ENCODE results near the gene OMP.
"Not testable (repeated sequence)": the region's sequence is repeated elsewhere in the genome, so short reads cannot be mapped to it uniquely, and the experiment has no call there.

OMP gene

GRCh38 chr11:77061258-77061657 is 41.4 kb upstream of the OMP start:
- not testable (repeated sequence) for H3K79me2 ChIP-seq (ENCODE audit: control insufficient read depth, insufficient read depth, low read length, unreplicated experiment); H3K27ac ChIP-seq (ENCODE audit: low read depth, low read length); H3K36me3 ChIP-seq (ENCODE audit: insufficient read depth, low read length); H2AFZ ChIP-seq (ENCODE audit: low read length, unreplicated experiment); H3K4me3 ChIP-seq (ENCODE audit: low read depth, low read length); H3K4me1 ChIP-seq (ENCODE audit: control insufficient read depth, insufficient read depth, low read length, unreplicated experiment); H3K27me3 ChIP-seq (ENCODE audit: insufficient read depth, low read length)

- no peak overlapping the region for H2AFZ ChIP-seq (ENCODE audit: low read length, unreplicated experiment)
- no peak overlapping the region for H3K4me3 ChIP-seq (ENCODE audit: low read depth, low read length)
- H3K36me3 ChIP-seq (ENCODE audit: insufficient read depth, low read length) = no peaks in the 10 kb centered on the region
- peaks cover 4% of the 10 kb centered on the region for H3K79me2 ChIP-seq (ENCODE audit: control insufficient read depth, insufficient read depth, low read length, unreplicated experiment)
- peaks cover 5% of the 10 kb centered on the region for H3K4me1 ChIP-seq (ENCODE audit: control insufficient read depth, insufficient read depth, low read length, unreplicated experiment)
- no peak overlapping the region for H3K27ac ChIP-seq (ENCODE audit: low read depth, low read length)
- H3K27me3 ChIP-seq (ENCODE audit: insufficient read depth, low read length) = 0 out of 2 replicates have a peak, but pooled peaks cover 5% of the 10 kb centered on the region
Measured at GRCh38 chr11:77062924-77063323, 39.7 kb upstream of the OMP start.

GRCh38 chr11:77063407-77063806 is 39.2 kb upstream of the OMP start:
- Histone ChIP-seq H3K4me3 (ENCODE audit: low read depth, low read length) (no peak overlapping the region), H3K36me3 (ENCODE audit: insufficient read depth, low read length) (no peaks in the 10 kb centered on the region), H3K4me1 (ENCODE audit: control insufficient read depth, insufficient read depth, low read length, unreplicated experiment) (peaks cover 9% of the 10 kb centered on the region), H2AFZ (ENCODE audit: low read length, unreplicated experiment) (no peak overlapping the region), H3K79me2 (ENCODE audit: control insufficient read depth, insufficient read depth, low read length, unreplicated experiment) (peaks cover 8% of the 10 kb centered on the region), H3K27ac (ENCODE audit: low read depth, low read length) (no peak overlapping the region), H3K27me3 (ENCODE audit: insufficient read depth, low read length) (0 out of 2 replicates have a peak, but pooled peaks cover 5% of the 10 kb centered on the region)

- H3K4me3 ChIP-seq (ENCODE audit: low read depth, low read length) = no peak overlapping the region
- peaks cover 9% of the 10 kb centered on the region for H3K4me1 ChIP-seq (ENCODE audit: control insufficient read depth, insufficient read depth, low read length, unreplicated experiment)
- peaks cover 13% of the 10 kb centered on the region for H3K79me2 ChIP-seq (ENCODE audit: control insufficient read depth, insufficient read depth, low read length, unreplicated experiment)
- no peak overlapping the region for H3K27ac ChIP-seq (ENCODE audit: low read depth, low read length)
- 0 out of 2 replicates have a peak, but pooled peaks cover 5% of the 10 kb centered on the region for H3K27me3 ChIP-seq (ENCODE audit: insufficient read depth, low read length)
- no peak overlapping the region for H2AFZ ChIP-seq (ENCODE audit: low read length, unreplicated experiment)
- no peaks in the 10 kb centered on the region for H3K36me3 ChIP-seq (ENCODE audit: insufficient read depth, low read length)
Measured at GRCh38 chr11:77063861-77064260, 38.8 kb upstream of the OMP start.

GRCh38 chr11:77064648-77065217 is 37.9 kb upstream of the OMP start:
- Histone ChIP-seq H2AFZ (ENCODE audit: low read length, unreplicated experiment) (no peak overlapping the region), H3K36me3 (ENCODE audit: insufficient read depth, low read length) (no peaks in the 10 kb centered on the region), H3K4me3 (ENCODE audit: low read depth, low read length) (no peak overlapping the region), H3K79me2 (ENCODE audit: control insufficient read depth, insufficient read depth, low read length, unreplicated experiment) (peaks cover 21% of the 10 kb centered on the region), H3K27me3 (ENCODE audit: insufficient read depth, low read length) (0 out of 2 replicates have a peak, but pooled peaks cover under 1% of the 10 kb centered on the region), H3K4me1 (ENCODE audit: control insufficient read depth, insufficient read depth, low read length, unreplicated experiment) (peaks cover 9% of the 10 kb centered on the region), H3K27ac (ENCODE audit: low read depth, low read length) (no peak overlapping the region)

GRCh38 chr11:77065878-77066228 is 36.8 kb upstream of the OMP start:
- H3K79me2 ChIP-seq (ENCODE audit: control insufficient read depth, insufficient read depth, low read length, unreplicated experiment) = peaks cover 30% of the 10 kb centered on the region
- H3K27me3 ChIP-seq (ENCODE audit: insufficient read depth, low read length) = no peaks in the 10 kb centered on the region
- H3K4me1 ChIP-seq (ENCODE audit: control insufficient read depth, insufficient read depth, low read length, unreplicated experiment) = peaks cover 9% of the 10 kb centered on the region
- H3K36me3 ChIP-seq (ENCODE audit: insufficient read depth, low read length) = no peaks in the 10 kb centered on the region
- peak overlapping the region; percentile 65 for H2AFZ ChIP-seq (ENCODE audit: low read length, unreplicated experiment)
- H3K4me3 ChIP-seq (ENCODE audit: low read depth, low read length) = peak overlapping the region; percentile 90
- H3K27ac ChIP-seq (ENCODE audit: low read depth, low read length) = peak overlapping the region; percentile 45

- Histone ChIP-seq H3K27ac (ENCODE audit: low read depth, low read length) (peak within 1 kb of the TSS; percentile 45), H3K4me1 (ENCODE audit: control insufficient read depth, insufficient read depth, low read length, unreplicated experiment) (peaks cover 12% of the 10 kb centered on the region), H3K79me2 (ENCODE audit: control insufficient read depth, insufficient read depth, low read length, unreplicated experiment) (peaks cover 36% of the 10 kb centered on the region), H3K27me3 (ENCODE audit: insufficient read depth, low read length) (no peaks in the 10 kb centered on the region), H3K4me3 (ENCODE audit: low read depth, low read length) (peak within 1 kb of the TSS; percentile 90), H3K36me3 (ENCODE audit: insufficient read depth, low read length) (no peaks in the 10 kb centered on the region), H2AFZ (ENCODE audit: low read length, unreplicated experiment) (peak within 1 kb of the TSS; percentile 65)
Measured at GRCh38 chr11:77066229-77067042, 36.2 kb upstream of the OMP start, which contains the start of gene CAPN5. Gene CAPN5 (plus strand): TSS chr11:77066971. CDS start chr11:77084887, 17,916 bp downstream.

GRCh38 chr11:77067861-77068443 is 34.7 kb upstream of the OMP start:
- H3K4me3 ChIP-seq (ENCODE audit: low read depth, low read length) = peak overlapping the region; percentile 90
- H3K36me3 ChIP-seq (ENCODE audit: insufficient read depth, low read length) = no peaks in the 10 kb centered on the region
- H3K27ac ChIP-seq (ENCODE audit: low read depth, low read length) = no peak overlapping the region
- peaks cover 27% of the 10 kb centered on the region for H3K4me1 ChIP-seq (ENCODE audit: control insufficient read depth, insufficient read depth, low read length, unreplicated experiment)
- no peaks in the 10 kb centered on the region for H3K27me3 ChIP-seq (ENCODE audit: insufficient read depth, low read length)
- peaks cover 36% of the 10 kb centered on the region for H3K79me2 ChIP-seq (ENCODE audit: control insufficient read depth, insufficient read depth, low read length, unreplicated experiment)
- no peak overlapping the region for H2AFZ ChIP-seq (ENCODE audit: low read length, unreplicated experiment)

GRCh38 chr11:77068457-77069335 is 33.9 kb upstream of the OMP start:
- Histone ChIP-seq H3K27me3 (ENCODE audit: insufficient read depth, low read length) (no peaks in the 10 kb centered on the region), H3K36me3 (ENCODE audit: insufficient read depth, low read length) (no peaks in the 10 kb centered on the region), H3K79me2 (ENCODE audit: control insufficient read depth, insufficient read depth, low read length, unreplicated experiment) (peaks cover 36% of the 10 kb centered on the region), H3K4me1 (ENCODE audit: control insufficient read depth, insufficient read depth, low read length, unreplicated experiment) (peaks cover 34% of the 10 kb centered on the region), H3K27ac (ENCODE audit: low read depth, low read length) (no peak overlapping the region), H2AFZ (ENCODE audit: low read length, unreplicated experiment) (no peak overlapping the region), H3K4me3 (ENCODE audit: low read depth, low read length) (peak overlapping the region; percentile 90)

GRCh38 chr11:77069336-77069968 is 33.2 kb upstream of the OMP start:
- no peak overlapping the region for H3K4me3 ChIP-seq (ENCODE audit: low read depth, low read length)
- no peak overlapping the region for H3K27ac ChIP-seq (ENCODE audit: low read depth, low read length)
- H3K79me2 ChIP-seq (ENCODE audit: control insufficient read depth, insufficient read depth, low read length, unreplicated experiment) = peaks cover 36% of the 10 kb centered on the region
- H2AFZ ChIP-seq (ENCODE audit: low read length, unreplicated experiment) = no peak overlapping the region
- H3K4me1 ChIP-seq (ENCODE audit: control insufficient read depth, insufficient read depth, low read length, unreplicated experiment) = peaks cover 41% of the 10 kb centered on the region
- H3K27me3 ChIP-seq (ENCODE audit: insufficient read depth, low read length) = no peaks in the 10 kb centered on the region
- H3K36me3 ChIP-seq (ENCODE audit: insufficient read depth, low read length) = no peaks in the 10 kb centered on the region

Data from ACC112 (cell line).